HL-60/S4 treated with phorbol 12-myristate 13-acetate at 8.2 ng/mL for 4 days and 3 days (cell line): ENCODE measurements around the gene FOSB.

ENCODE experiments used
- in situ Hi-C: fragments of 300-500 bp; cut with MboI; formaldehyde crosslinking; loops from 2 replicates; pipeline ENCODE4 v1.15.0; 2022; ENCODE audit warnings: low sequenced_read_pairs

The FOSB gene

GRCh38 chr19:45442408-45442777, 25.4 kb upstream of the FOSB start:
- in situ Hi-C loops: no loop called here

- in situ Hi-C loops: no loop called here
Observed at GRCh38 chr19:45442778-45443461, 24.9 kb upstream of the FOSB start.

- in situ Hi-C loops: no loop called here
Observed at GRCh38 chr19:45443462-45444317, 24.1 kb upstream of the FOSB start.

- in situ Hi-C loops: no loop called here
Observed at GRCh38 chr19:45444318-45445041, 23.3 kb upstream of the FOSB start.

GRCh38 chr19:45445139-45445538, 22.7 kb upstream of the FOSB start:
- in situ Hi-C loops: no loop called here

- in situ Hi-C loops: no loop called here
Observed at GRCh38 chr19:45446295-45446694, 21.5 kb upstream of the FOSB start.

- in situ Hi-C loops: no loop called here
Observed at GRCh38 chr19:45446944-45447343, 20.9 kb upstream of the FOSB start.

GRCh38 chr19:45448425-45448756, 19.4 kb upstream of the FOSB start:
- in situ Hi-C loops: no loop called here

GRCh38 chr19:45448887-45449299, 18.9 kb upstream of the FOSB start:
- in situ Hi-C loops: no loop called here

GRCh38 chr19:45450012-45450333, 17.8 kb upstream of the FOSB start:
- in situ Hi-C loops: no loop called here

- in situ Hi-C loops: no loop called here
Observed at GRCh38 chr19:45451131-45451849, 16.5 kb upstream of the FOSB start.

GRCh38 chr19:45451850-45452387, 15.9 kb upstream of the FOSB start:
- in situ Hi-C loops: no loop called here

GRCh38 chr19:45455707-45456499, 11.9 kb upstream of the FOSB start:
- in situ Hi-C loops: no loop called here

GRCh38 chr19:45456500-45456815, 11.3 kb upstream of the FOSB start:
- in situ Hi-C loops: no loop called here

- in situ Hi-C loops: no loop called here
Observed at GRCh38 chr19:45457776-45458175, 10.0 kb upstream of the FOSB start.

- in situ Hi-C loops: no loop called here
Observed at GRCh38 chr19:45460807-45461347, 6.9 kb upstream of the FOSB start.

- in situ Hi-C loops: no loop called here
Observed at GRCh38 chr19:45462174-45462573, 5.6 kb upstream of the FOSB start.

GRCh38 chr19:45463241-45463640, 4.6 kb upstream of the FOSB start:
- in situ Hi-C loops: no loop called here

GRCh38 chr19:45464274-45464673, 3.5 kb upstream of the FOSB start:
- in situ Hi-C loops: no loop called here

GRCh38 chr19:45464852-45465441, 2.8 kb upstream of the FOSB start:
- in situ Hi-C loops: no loop called here
